ENCODE measurements around the gene PARP11.

DNA sequence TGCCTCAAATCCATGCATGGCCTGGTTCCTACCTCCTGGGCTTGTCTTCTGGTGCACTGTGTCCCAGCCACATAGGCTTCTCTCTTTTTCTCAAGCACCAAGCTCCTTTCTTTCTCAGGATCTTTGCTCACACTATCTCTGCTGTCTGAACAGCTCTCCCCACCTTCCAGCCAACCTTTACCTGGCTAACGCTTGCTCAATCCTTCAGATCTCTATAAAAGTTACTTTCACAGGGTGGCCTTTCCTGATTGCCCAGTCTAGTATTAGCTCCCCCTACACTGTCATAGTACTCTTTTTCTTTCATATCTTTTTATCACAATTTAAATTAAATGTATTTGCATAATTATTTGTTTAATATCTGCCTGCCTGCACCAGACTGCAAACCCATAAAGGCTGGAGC, 3.8 kb downstream of the PARP11 start:
- TF ChIP-seq, protein P1, sequence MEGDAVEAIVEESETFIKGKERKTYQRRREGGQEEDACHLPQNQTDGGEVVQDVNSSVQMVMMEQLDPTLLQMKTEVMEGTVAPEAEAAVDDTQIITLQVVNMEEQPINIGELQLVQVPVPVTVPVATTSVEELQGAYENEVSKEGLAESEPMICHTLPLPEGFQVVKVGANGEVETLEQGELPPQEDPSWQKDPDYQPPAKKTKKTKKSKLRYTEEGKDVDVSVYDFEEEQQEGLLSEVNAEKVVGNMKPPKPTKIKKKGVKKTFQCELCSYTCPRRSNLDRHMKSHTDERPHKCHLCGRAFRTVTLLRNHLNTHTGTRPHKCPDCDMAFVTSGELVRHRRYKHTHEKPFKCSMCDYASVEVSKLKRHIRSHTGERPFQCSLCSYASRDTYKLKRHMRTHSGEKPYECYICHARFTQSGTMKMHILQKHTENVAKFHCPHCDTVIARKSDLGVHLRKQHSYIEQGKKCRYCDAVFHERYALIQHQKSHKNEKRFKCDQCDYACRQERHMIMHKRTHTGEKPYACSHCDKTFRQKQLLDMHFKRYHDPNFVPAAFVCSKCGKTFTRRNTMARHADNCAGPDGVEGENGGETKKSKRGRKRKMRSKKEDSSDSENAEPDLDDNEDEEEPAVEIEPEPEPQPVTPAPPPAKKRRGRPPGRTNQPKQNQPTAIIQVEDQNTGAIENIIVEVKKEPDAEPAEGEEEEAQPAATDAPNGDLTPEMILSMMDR (conservative IDR thresholded peaks at IDR 0.05 in 1 of 2, IDR thresholded peaks at IDR 0.05 in 1 of 2; ENCODE audit: extremely low read depth in 1 of 2, insufficient read depth in 1 of 2, low read depth in 1 of 2, low read length in 2 of 2): no peak
- no peak for TF ChIP-seq EZH2 (IDR thresholded peaks at IDR 0.05; ENCODE audit: borderline replicate concordance, low read length)

Data from mammary epithelial cell (primary cell).